ENCODE data around the gene HECW1.

Gene HECW1

GRCh38 chr7:43385856-43386255, 273.4 kb downstream of the HECW1 start:
- DNase-seq, result no peak
- no peak for TF ChIP-seq CTCF (IDR thresholded peaks at IDR 0.05; ENCODE audit: low read depth, low read length, missing control alignments)
- no peaks in the 10 kb centered on the region for H3K27me3 ChIP-seq (replicated peaks)
- no peaks in the 10 kb centered on the region for H3K36me3 ChIP-seq (replicated peaks)
- H3K4me3 ChIP-seq (ENCODE audit: low read depth, low read length), result no peak overlapping the region
- in situ Hi-C loops (cut with HindIII; ENCODE audit: low pct_ligation_motif_present, low sequenced_read_pairs), result no loop called here
- no peak overlapping the region for H3K27ac ChIP-seq

DNA sequence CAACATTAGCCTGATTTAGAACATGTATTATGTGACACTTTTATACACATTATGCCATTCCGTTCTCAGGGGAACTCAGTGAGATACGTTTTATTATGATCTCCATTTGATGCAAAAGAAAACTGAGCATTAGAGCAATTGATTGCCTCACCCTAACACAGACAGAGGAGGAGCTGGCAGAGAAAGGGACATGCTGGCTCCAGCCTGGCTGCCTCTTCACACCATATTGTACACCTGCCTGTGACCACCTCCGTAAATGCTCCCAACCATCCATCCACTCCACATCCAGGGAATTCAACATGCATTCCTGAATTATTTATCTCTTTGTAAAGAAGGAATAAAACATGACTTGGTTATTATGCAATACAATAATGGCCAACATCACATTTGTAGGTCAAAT, 275.5 kb downstream of the HECW1 start:
- in situ Hi-C loops (cut with HindIII; ENCODE audit: low pct_ligation_motif_present, low sequenced_read_pairs), result no loop called here
- Histone ChIP-seq H3K27me3 (replicated peaks) (no peaks in the 10 kb centered on the region), H3K4me3 (ENCODE audit: low read depth, low read length) (no peak overlapping the region), H3K36me3 (replicated peaks) (no peaks in the 10 kb centered on the region), H3K27ac (no peak overlapping the region)
- TF ChIP-seq CTCF (IDR thresholded peaks at IDR 0.05; ENCODE audit: low read depth, low read length, missing control alignments), result no peak
- DNase-seq, result no peak

DNA sequence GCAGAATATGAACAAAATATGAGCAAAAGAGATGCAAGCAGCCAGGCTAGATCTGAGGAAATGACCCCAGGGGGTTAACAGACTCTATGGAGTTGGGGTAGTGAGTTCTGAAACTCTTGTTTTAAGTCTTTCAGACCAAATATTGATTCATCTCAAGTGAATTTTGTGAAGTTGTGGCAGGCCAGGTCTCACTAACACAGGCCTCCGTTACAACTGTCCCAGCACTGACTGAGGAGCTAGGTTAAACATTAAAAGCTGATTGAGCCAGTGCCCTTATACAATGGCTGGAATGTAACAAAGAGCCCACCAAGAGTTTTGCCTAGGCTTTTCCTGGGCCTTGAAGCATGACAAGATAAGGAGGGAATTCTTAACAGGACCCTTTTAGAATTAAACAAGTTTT, 278.1 kb downstream of the HECW1 start:
- Histone ChIP-seq H3K4me3 (ENCODE audit: low read depth, low read length) (no peak overlapping the region), H3K27ac (no peak overlapping the region), H3K36me3 (replicated peaks) (no peaks in the 10 kb centered on the region), H3K27me3 (replicated peaks) (no peaks in the 10 kb centered on the region)
- no peak for DNase-seq
- TF ChIP-seq CTCF (IDR thresholded peaks at IDR 0.05; ENCODE audit: low read depth, low read length, missing control alignments), result no peak
- in situ Hi-C loops (cut with HindIII; ENCODE audit: low pct_ligation_motif_present, low sequenced_read_pairs), result no loop called here

GRCh38 chr7:43391518-43391917, 279.1 kb downstream of the HECW1 start:
- TF ChIP-seq CTCF (IDR thresholded peaks at IDR 0.05; ENCODE audit: low read depth, low read length, missing control alignments), result no peak
- in situ Hi-C loops (cut with HindIII; ENCODE audit: low pct_ligation_motif_present, low sequenced_read_pairs), result no loop called here

DNA sequence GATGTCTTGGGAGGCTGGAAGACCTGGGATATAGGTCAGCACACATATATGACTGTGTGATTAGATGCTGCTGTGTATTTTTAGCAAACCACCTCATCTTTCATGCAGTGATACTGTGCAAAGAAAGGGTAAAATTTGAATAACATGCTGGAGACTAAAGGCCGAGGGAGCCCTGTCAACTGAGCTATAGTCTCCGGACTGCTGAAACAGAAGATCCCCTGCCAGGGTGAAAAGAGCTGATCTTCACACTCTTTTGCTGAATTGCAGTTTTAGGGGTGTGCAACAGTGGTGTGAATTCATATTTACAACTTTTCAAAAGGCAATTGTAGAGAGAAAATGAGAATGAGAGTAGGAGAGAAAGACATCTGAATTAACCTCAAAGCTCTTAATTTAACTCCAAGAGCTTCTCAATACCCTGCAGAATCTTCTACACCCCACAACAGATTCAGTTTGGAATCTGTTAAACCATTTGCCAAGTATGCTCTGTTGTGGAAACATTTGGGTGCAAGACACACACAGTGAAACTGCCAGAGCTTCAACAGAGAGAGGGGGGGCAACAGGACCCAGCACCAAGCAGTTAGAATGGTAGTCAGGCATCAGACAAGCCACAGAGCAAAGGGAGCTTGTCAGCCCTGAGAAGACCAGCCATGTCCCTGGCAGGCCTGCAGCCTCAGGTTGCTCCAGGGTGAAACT, 280.3 kb downstream of the HECW1 start:
- no peak for TF ChIP-seq CTCF (IDR thresholded peaks at IDR 0.05; ENCODE audit: low read depth, low read length, missing control alignments)
- H3K27me3 ChIP-seq (replicated peaks), result no peaks in the 10 kb centered on the region
- H3K36me3 ChIP-seq (replicated peaks), result no peaks in the 10 kb centered on the region
- H3K27ac ChIP-seq, result no peak overlapping the region
- no peak overlapping the region for H3K4me3 ChIP-seq (ENCODE audit: low read depth, low read length)
- in situ Hi-C loops (cut with HindIII; ENCODE audit: low pct_ligation_motif_present, low sequenced_read_pairs), result no loop called here
- DNase-seq, result no peak

More at GRCh38 chr7:43391518-43391917, 279.1 kb downstream of the HECW1 start:
- Histone ChIP-seq H3K36me3 (replicated peaks) (no peaks in the 10 kb centered on the region), H3K27ac (no peak overlapping the region), H3K27me3 (replicated peaks) (no peaks in the 10 kb centered on the region), H3K4me3 (ENCODE audit: low read depth, low read length) (no peak overlapping the region)
- no peak for DNase-seq

Data from brain microvascular endothelial cell (primary cell).